SIG-M5 treated with dmso at 0.1 percent for 504 hours (cell line): ENCODE data around the gene CERS6.
A peak's percentile ranks its signal among the peaks of the same experiment; 100 is the strongest.
"Not testable (repeated sequence)": the region's sequence is repeated elsewhere in the genome, so short reads cannot be mapped to it uniquely, and the experiment has no call there.

ENCODE experiments used
- DNase-seq: peaks from one replicate; lab custom pipeline; 2025; ENCODE audit not compliant: unreplicated experiment; lab: John Stamatoyannopoulos, UW

The CERS6 gene

GRCh38 chr2:168633200-168633599, 177.1 kb downstream of the CERS6 start:
- no peak for DNase-seq

GRCh38 chr2:168633895-168634294, 177.8 kb downstream of the CERS6 start:
- no peak for DNase-seq

GRCh38 chr2:168635065-168635577, 179.0 kb downstream of the CERS6 start:
- no peak for DNase-seq

GRCh38 chr2:168639018-168639417, 182.9 kb downstream of the CERS6 start:
- no peak for DNase-seq

DNA sequence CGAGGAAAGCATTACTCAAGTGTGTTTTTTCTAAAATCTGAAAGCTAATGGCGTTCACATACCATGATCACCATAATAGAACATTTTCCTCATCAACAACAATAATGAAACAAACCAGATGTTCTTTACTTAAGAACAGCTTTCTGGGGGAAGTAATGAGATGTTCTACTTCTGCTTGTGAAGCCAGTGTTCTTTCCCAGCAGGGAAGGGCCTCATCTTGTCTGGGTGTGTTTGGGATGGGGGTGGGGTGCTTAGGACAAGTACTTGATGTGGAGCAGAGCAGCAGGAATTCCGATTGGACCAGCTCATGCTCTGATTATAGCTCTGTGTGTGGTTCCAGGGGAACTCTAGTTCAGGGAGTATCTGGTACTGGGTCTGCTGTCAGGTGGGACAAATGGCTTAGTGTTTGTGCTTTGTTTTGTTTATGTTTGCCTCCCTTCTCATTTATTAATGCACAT, 183.4 kb downstream of the CERS6 start:
- no peak for DNase-seq

GRCh38 chr2:168640039-168640438, 184.0 kb downstream of the CERS6 start:
- no peak for DNase-seq

- no peak for DNase-seq
Measured at GRCh38 chr2:168641636-168642035, 185.6 kb downstream of the CERS6 start.

DNA sequence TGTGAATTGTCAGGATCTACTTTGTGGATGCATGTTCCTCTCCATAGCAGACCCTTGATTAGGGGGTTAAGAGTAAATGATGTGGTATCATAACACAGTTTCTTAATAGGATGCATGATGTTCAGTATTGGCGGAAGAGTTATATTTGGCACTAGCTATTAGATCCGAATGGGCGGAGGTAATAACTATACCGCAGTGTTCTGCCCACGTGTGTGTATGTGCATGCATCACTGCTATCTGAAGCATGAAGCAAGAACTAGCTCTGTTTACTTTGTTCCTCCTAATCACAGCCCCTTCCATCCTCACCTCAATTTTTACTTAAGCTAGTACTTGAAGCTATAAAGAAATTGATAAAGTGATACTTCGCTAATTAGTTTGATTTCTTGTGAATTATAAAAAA, 186.8 kb downstream of the CERS6 start:
- no peak for DNase-seq

DNA sequence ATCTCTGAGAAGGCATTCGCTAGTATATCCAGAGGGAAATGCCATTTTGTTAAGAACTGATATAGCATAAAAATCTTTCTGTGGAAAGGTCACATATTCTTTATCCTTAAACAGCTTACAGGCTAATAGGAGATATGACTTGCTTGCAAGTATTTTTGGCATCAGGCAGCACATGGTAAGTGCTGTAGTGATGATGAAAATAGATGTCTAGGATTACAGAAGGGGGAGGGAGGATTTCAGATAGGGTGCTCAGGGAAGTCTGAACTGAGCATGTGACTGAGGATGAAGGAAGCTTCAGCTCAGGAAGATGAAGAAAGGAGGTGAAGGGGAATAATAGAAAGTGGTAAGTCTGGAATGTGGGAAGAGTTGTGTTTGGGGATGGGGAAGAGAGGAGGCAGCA, 187.9 kb downstream of the CERS6 start:
- DNase-seq, result no peak

- no peak for DNase-seq
Measured at GRCh38 chr2:168645696-168646338, 189.7 kb downstream of the CERS6 start.

DNA sequence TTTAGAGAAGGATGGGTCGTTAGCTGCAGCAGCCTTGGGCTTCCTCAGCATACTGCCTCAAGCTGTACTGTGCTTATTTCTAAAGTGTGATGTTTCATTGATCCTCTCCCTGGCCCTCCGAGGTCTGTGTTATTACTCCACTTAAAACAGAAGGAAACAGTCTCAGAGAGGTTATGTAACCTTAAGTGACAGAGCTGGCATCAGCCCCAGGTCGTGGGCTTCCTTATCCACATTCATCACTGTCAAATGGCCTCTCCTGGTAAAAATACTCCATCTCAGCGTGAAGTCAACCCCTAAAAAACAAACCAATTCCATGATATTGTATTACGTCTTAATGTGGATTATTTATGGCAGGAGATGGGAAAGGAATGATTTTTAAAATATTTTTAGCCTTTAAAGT, 193.0 kb downstream of the CERS6 start:
- peak; percentile 46 for DNase-seq

- no peak for DNase-seq
Measured at GRCh38 chr2:168649562-168649961, 193.5 kb downstream of the CERS6 start.

DNA sequence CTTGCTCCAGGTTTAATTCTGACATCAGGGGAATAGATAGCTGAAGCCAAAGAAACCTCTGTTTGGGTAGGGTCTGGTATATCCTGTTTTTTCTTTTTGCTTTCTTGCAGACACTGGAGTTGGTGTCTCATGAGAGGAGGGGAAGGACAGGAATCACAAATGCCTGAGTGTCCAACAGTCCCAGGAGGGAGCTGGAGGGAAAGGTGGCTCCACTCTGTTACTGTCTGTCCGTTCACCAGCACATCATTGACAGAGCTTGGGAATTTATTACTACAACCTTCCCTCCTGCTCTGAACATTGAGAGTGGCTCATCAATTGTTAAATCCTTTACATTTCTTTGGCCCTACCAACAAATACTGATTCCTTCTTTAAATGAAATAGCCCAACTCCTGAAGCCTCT, 194.1 kb downstream of the CERS6 start:
- DNase-seq, result no peak

DNA sequence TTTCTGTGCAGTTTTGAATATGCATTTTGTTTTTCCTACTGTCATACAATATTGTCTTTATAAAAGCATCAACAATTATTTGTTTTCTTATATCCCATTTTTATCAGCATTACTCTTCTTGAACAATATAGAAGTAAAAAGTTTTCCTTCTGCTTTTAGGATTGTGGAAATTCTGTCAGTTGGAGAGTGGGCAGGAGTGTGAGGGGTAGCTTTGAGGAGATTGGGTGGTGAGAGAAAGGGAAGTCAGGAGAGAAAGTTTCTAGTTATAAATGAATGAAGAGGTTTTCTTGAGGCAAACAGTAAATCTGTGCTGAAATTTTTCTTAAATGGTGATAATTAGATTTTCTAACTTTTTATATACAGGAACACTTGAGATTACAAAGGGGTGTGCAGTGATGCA, 194.7 kb downstream of the CERS6 start:
- DNase-seq, result no peak

DNA sequence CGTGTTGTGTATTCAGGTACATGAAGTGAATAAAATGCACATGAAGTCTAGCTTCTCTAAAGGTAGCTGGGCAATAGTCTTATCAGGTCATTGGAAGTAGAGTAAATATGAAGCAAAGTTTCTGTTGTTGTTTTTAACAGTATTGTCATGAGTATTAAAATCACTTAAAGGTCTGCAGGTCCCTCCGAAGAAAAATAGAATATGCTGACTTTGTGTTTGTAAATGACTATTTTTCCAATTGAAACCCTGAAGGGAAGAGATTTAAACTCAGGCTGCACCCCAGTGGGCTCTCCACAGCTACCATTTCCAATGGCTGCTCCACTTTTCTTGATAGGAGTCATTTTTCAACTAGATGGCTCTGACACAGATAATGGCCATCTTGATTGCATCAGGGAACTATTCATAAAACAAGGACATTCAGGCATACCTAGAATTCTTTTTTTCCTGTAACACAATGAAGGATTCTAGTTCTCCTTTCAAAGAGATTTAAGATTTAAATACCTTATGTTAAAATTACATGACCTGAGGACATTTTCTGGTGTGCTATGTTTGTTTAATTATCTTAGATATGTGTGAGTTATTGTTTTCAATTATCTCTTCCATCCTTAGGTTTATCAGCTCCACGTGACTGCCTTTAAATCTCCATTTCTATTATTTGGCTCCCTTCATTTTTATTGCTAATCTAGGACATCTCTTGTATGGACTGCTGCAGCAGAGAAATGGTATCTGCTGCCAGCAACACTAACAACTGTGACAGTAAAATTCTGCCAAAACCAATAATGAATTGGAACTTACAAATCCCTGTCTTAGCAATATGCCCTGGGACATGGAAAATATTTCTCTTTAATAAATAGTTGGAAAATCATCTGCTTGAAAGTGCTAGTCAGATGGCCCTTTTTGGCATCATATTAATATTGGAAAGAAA, 197.2 kb downstream of the CERS6 start:
- DNase-seq, result no peak

DNA sequence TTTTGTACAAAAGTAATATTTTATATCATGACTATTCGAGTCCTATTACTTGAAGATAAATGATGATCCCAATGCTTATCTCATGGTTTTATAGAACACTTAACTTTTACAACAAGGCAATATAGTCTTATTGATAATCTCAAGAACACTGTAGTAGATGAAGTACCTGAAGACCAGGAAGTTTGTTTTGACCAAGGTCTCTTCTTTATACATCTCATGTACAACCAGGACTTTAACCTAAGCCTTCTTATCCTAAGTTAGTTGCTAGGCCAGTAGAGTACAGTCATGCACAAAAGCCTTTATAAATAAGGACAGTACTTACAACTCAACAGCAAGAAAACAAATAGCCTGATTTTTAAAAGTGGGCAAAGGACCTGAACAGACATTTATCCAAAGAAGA, 198.6 kb downstream of the CERS6 start:
- DNase-seq, result no peak

GRCh38 chr2:168655207-168655606, 199.1 kb downstream of the CERS6 start:
- no peak for DNase-seq

DNA sequence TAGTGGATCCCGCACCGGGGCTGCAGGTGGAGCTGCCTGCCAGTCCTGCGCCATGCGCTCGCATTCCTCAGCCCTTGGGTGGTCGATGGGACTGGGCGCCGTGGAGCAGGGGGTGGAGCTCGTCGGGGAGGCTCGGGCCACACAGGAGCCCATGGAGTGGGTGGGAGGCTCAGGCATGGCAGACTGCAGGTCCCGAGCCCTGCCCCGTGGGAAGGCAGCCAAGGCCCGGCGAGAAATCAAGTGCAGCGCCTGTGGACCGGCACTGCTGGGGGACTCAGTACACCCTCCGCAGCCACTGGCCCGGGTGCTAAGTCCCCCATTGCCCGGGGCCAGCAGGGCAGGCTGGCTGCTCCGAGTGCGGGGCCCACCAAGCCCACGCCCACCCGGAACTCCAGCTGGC, 201.3 kb downstream of the CERS6 start:
- DNase-seq, result not testable (repeated sequence)

GRCh38 chr2:168658706-168659105, 202.6 kb downstream of the CERS6 start:
- no peak for DNase-seq

GRCh38 chr2:168660870-168661862, 205.1 kb downstream of the CERS6 start:
- no peak for DNase-seq

DNA sequence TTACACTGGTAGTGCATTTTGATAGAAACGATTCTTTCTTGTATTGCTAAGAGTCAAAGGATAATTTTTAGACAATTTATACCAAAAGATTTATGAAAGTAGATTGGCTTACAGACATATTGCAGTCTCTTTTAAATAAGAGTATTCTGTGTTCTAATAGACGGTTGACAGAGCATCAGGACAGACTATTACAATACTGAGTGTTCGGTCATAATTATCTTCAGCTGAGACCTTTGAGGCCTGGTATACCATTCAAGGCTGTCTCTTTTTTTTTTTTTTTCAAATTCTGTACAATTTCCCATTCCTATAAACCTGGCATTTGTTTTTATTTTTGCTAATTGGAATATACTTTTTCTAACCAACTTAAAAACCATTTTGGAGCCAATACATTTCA, 205.8 kb downstream of the CERS6 start:
- no peak for DNase-seq
